ENCODE data around the gene TAF5.
"Not testable (repeated sequence)": the region's sequence is repeated elsewhere in the genome, so short reads cannot be mapped to it uniquely, and the experiment has no call there.

The TAF5 gene

DNA sequence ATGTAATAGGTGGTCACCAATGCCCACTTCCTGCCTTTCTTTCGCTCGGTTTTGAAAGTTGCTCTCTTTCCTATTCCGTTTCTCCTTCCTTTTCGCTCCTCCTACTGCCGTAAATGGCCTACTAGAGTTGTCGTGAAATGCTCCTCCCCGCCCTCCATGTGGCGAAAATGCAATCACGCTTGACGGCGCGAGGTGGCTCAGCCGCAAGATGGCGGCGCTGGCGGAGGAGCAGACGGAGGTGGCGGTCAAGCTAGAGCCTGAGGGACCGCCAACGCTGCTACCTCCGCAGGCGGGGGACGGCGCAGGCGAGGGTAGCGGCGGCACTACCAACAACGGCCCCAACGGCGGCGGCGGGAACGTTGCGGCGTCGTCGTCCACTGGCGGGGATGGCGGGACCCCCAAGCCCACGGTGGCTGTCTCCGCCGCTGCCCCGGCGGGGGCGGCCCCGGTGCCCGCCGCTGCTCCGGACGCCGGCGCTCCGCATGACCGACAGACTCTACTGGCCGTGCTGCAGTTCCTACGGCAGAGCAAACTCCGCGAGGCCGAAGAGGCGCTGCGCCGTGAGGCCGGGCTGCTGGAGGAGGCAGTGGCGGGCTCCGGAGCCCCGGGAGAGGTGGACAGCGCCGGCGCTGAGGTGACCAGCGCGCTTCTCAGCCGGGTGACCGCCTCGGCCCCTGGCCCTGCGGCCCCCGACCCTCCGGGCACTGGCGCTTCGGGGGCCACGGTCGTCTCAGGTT, at the start of gene TAF5:
Gene TAF5, plus strand, starts transcription at position 195 of the 737 bp plus-strand sequence. Its CDS starts 14 bp downstream, at position 209.
- DNase-seq = peak; percentile 90

- DNase-seq = no peak
Measured at GRCh38 chr10:103327906-103328305, 39.9 kb upstream of the TAF5 start.

- no peak for DNase-seq
Measured at GRCh38 chr10:103333934-103334520, 33.7 kb upstream of the TAF5 start.

DNA sequence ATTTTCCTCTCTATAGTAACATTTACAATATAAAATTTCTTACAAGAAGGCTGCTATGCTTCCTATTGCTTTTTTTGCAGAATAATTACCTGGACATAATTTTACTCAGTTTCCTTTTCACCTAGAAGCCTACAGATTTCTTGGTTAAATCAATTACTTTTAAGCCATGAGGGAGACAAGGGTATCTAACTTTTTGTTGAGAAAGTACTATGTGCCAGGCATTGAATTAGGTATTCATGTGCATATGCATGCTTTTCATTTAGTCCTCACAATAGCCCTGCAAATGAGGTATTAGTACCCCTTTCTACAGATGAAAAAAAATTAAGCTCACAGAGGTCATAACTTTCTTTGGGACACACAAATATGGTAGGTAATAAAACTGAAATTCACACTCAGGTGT, 33.2 kb upstream of the TAF5 start:
- no peak for DNase-seq

DNA sequence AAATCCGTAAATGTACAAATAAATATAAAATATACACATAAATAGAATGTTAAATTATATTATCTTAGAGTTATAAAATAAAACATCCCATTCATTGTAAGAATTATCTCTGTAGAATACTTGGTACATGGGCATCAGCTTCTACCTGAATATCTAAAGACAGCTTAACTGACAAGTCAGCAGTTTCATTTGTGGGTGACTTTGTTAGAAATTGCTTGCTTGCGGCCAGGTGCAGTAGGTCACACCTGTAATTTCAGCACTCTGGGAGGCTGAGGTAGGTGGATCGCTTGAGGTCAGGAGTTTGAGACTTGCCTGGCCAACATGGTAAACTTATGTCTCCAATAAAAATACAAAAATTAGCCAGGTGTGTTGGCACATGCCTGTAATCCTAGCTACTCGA, 31.4 kb upstream of the TAF5 start:
- no peak for DNase-seq

GRCh38 chr10:103350175-103350516, 17.6 kb upstream of the TAF5 start:
- no peak for DNase-seq

GRCh38 chr10:103350517-103351260, 17.1 kb upstream of the TAF5 start, which contains the start of gene PCGF6:
Gene PCGF6 (minus strand): TSS chr10:103351140. CDS start chr10:103351066, 74 bp downstream.
- peak; percentile 73 for DNase-seq

DNA sequence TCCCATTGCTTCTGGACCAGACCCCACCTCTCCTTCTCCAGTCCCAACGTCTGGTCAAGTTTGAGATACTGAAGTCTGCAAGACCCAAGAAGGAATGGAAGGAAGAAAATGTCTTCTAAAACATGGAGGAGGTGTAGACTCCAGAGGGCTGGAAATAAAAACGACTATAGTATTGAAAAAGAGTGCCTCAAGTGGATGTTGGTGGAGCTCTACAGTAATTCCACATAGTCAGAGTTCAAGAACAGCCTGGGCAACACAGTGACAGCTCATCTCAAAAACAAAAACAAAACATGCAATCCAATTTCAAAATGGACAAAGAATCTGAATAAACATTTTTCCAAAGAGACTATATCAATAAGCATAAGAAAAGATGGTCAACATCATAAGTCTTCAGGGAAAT, 14.5 kb upstream of the TAF5 start:
- no peak for DNase-seq

GRCh38 chr10:103354567-103354966, 13.2 kb upstream of the TAF5 start:
- DNase-seq = not testable (repeated sequence)

DNA sequence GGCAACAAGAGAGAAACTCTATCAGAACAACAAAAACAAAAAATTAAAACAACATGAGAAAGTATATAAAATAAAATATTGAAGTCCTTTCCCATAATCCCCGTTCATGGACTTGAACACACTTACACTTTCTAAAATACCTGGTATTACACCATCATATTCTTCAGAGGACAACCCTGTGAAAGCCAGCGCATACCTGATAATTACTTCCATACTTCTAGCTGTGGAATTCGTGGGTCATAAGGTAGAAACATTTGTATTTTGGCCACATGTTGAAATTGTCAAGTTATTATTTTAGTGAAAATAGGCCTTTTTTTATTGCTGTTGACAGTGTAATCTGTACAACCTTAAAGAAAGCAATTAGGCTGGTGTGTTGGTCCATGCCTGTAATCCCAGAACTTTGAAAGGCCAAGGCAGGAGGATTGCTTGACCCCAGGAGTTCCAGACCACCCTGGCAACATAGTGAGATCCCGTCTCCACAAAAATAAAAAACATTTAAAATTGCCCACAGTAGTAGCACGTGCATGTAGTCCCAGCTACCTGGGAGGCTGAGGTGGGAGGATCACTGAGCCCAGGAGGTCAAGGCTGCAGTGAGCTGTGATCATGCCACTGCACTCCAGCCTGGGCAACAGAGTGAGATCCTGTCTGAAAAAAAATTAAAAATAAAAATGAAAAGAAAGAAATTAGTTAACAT, 11.7 kb upstream of the TAF5 start:
- DNase-seq = no peak

GRCh38 chr10:103359493-103359892, 8.3 kb upstream of the TAF5 start:
- DNase-seq = not testable (repeated sequence)

GRCh38 chr10:103360791-103361190, 7.0 kb upstream of the TAF5 start:
- not testable (repeated sequence) for DNase-seq

- no peak for DNase-seq
Measured at GRCh38 chr10:103367379-103367781, 396 bp upstream of the TAF5 start.

DNA sequence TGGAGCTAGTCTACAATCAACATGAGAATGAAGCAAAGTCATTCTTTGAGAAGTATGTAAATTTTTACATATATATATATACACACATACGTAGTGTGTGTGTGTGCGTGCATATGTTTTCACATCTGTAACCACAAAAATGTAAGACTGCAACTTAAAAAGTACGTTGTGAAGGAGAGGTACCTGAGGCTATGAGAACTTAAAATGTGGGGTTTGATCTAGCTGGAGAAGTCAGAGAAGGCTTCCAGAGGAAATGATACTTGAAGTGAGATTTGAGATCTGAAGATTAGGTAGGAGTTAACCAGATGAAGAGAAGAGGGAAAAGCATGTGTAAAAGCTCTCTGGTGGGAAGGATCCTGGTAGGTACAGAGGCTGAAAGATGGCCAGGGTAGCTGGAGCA, 5.8 kb downstream of the TAF5 start:
- DNase-seq = no peak

GRCh38 chr10:103374263-103374662, 6.5 kb downstream of the TAF5 start:
- DNase-seq = no peak

DNA sequence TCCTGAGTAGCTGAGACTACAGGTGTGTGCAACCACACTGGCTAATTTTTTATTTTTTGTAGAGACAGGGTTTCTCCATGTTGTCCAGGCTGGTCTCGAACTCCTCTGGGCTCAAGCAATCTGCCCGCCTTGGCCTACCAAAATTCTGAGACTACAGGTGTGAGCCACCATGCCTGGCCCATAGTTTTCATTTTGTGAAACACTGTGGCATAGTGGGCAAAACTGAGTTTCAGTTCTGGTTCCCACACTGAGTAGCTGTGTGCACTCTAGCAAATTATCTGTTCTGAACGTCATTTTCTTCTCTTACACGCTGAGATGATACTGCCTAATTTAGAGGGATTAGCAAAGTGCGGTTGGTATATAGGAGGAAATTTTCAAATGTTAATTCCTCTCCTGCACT, 15.0 kb downstream of the TAF5 start:
- no peak for DNase-seq

GRCh38 chr10:103394180-103394579, 26.4 kb downstream of the TAF5 start:
- DNase-seq = no peak

GRCh38 chr10:103395754-103396066, 27.9 kb downstream of the TAF5 start:
- DNase-seq = no peak

- DNase-seq = peak; percentile 97
Measured at GRCh38 chr10:103396067-103396788, 28.5 kb downstream of the TAF5 start, which contains the start of the genes ATP5MK and PDCD11. Gene ATP5MK (minus strand): TSS chr10:103396475. CDS start chr10:103392457, 4,018 bp downstream. Gene PDCD11 (plus strand): TSS chr10:103396626. CDS start chr10:103398427, 1,801 bp downstream.

DNA sequence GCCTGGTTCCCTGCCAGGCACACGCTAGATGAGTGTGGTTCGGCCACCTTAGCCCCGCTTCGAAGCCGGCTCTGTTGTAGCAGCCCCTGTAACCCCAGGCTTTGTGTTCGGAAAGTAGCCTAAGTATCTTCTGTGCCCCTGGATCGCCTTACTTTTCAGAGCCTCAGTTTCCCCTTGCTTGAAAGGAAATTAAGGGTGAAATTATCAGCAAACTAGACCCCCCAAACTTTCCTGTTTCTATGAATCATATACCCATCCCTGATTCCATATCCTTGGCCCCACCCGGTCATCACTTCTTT, 29.0 kb downstream of the TAF5 start:
- no peak for DNase-seq

DNA sequence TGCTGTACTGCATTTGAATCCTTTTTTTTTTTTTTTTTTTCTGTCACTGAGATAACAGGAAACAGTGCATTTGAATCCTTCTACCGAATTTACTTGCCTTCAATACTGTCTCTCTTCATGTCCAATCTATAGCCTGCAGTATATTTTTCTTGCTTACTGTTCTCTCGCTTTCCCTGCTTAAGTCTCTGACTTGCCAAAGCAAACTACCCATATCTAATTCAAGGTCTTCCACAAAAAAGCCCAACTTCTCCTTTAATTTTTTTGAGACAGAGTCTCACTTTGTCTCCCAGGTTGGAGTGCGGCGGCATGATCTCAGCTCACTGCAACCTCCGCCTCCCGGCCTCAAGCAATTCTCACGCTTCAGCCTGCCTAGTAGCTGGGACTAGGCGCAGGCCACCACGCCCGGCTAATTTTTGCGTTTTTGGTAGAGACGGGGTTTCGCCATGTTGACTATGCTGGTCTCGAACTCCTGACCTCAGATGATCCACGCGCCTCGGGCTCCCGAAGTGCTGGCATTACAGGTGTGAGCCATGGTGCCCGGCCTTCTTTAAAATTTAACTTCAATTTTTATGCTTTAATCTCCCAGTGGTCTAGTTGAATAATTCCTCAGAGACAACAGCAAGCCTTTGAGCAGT, 29.5 kb downstream of the TAF5 start:
- no peak for DNase-seq

DNA sequence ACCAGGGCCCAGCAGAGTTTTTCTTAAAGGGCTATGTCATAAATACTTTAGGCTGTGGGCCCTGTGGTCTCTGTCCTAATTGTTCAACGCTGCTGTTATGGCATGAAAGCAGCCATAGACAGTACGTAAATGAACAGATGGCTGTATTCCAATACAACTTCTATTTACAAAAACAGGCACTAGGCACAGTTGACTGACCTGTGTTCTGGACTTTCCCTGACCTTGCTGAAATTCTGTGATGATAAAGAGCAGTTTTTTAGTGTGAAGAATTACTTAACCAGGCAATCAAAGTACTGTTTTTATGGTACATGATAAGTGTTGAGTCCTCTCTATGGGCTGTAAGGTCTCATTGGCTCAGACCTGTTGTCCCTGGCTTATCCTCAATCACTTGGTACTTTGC, 45.8 kb downstream of the TAF5 start:
- DNase-seq = no peak
